ENCODE results near the gene HOXD1.

The HOXD1 gene

GRCh38 chr2:176213406-176213805 lies 24.9 kb downstream of the HOXD1 start:
- DNase-seq (ENCODE audit: low read depth) = no peak
- H3K4me3 ChIP-seq (replicated peaks; ENCODE audit: low read depth, low read length) = no peak overlapping the region
- TF ChIP-seq CTCF (IDR thresholded peaks at IDR 0.05; ENCODE audit: low read length, missing control alignments) = no peak

GRCh38 chr2:176227874-176228273 lies 39.4 kb downstream of the HOXD1 start:
- H3K4me3 ChIP-seq (replicated peaks; ENCODE audit: low read depth, low read length) = no peak overlapping the region
- no peak for DNase-seq (ENCODE audit: low read depth)
- TF ChIP-seq CTCF (IDR thresholded peaks at IDR 0.05; ENCODE audit: low read length, missing control alignments) = no peak

- DNase-seq (ENCODE audit: low read depth) = no peak
- TF ChIP-seq CTCF (IDR thresholded peaks at IDR 0.05; ENCODE audit: low read length, missing control alignments) = no peak
These were observed 45.7 kb downstream of the HOXD1 start for GRCh38 chr2:176234156-176234555.

GRCh38 chr2:176234940-176235339 lies 46.5 kb downstream of the HOXD1 start:
- TF ChIP-seq CTCF (IDR thresholded peaks at IDR 0.05; ENCODE audit: low read length, missing control alignments) = no peak
- no peak overlapping the region for H3K4me3 ChIP-seq (replicated peaks; ENCODE audit: low read depth, low read length)
- DNase-seq (ENCODE audit: low read depth) = no peak

More at GRCh38 chr2:176234156-176234555, 45.7 kb downstream of the HOXD1 start:
- H3K4me3 ChIP-seq (replicated peaks; ENCODE audit: low read depth, low read length) = no peak overlapping the region

GRCh38 chr2:176237456-176237855 lies 49.0 kb downstream of the HOXD1 start:
- no peak overlapping the region for H3K4me3 ChIP-seq (replicated peaks; ENCODE audit: low read depth, low read length)
- no peak for TF ChIP-seq CTCF (IDR thresholded peaks at IDR 0.05; ENCODE audit: low read length, missing control alignments)
- no peak for DNase-seq (ENCODE audit: low read depth)

- no peak for TF ChIP-seq CTCF (IDR thresholded peaks at IDR 0.05; ENCODE audit: low read length, missing control alignments)
- H3K4me3 ChIP-seq (replicated peaks; ENCODE audit: low read depth, low read length) = no peak overlapping the region
- no peak for DNase-seq (ENCODE audit: low read depth)
These were observed 50.6 kb downstream of the HOXD1 start for GRCh38 chr2:176239031-176239430.

- DNase-seq (ENCODE audit: low read depth) = no peak
- no peak for TF ChIP-seq CTCF (IDR thresholded peaks at IDR 0.05; ENCODE audit: low read length, missing control alignments)
- no peak overlapping the region for H3K4me3 ChIP-seq (replicated peaks; ENCODE audit: low read depth, low read length)
These were observed 51.8 kb downstream of the HOXD1 start for GRCh38 chr2:176240301-176240700.

All from fibroblast of pulmonary artery (primary cell).